NCI-H2171 treated with DMSO at 0.1 percent for 48 hours (cell line): Measurements from ENCODE around the gene ATXN7L3.

Source experiments
- DNase-seq: peaks from one replicate; lab custom pipeline; 2025; lab: John Stamatoyannopoulos, UW

ATXN7L3 gene

DNA sequence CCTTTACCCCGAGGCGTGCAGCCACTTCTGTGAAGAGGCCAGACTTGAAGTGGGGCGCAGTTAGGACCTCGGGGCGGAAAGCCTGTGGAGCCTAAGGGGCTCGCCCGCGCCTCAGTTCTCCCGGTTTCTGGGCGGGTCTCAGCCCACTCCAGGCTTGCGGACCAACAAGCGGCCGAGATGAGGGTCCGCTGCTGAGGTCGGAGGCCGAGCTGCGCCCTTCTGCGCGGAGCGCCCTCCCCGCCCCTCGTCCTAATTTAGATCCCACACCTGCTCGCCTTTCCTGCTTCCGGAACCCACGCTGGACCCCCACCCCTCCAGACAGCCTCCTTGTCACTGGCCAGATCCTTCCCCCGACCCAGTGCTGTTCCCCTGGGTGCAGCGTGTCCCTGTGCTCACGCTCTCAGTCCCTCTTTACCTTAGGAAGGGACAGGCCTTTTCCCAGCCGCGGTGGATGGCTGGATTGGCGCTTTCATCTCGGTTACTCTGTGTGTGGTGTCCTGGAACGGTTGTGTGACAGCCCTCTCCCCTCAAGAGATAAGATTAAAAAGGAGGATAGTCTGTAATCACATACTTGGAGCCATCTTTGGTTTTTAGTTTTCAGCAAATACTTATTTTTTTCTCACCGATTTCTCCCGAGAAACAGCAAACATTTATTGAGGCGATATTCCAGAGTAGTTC, 933 bp upstream of the ATXN7L3 start:
- peak; percentile 54 for DNase-seq

GRCh38 chr17:44198721-44199552, 747 bp downstream of the ATXN7L3 start:
- peak; percentile 44 for DNase-seq

GRCh38 chr17:44197980-44198720, 1.5 kb downstream of the ATXN7L3 start:
- no peak for DNase-seq

GRCh38 chr17:44197107-44197506, 2.6 kb downstream of the ATXN7L3 start:
- DNase-seq, result no peak

DNA sequence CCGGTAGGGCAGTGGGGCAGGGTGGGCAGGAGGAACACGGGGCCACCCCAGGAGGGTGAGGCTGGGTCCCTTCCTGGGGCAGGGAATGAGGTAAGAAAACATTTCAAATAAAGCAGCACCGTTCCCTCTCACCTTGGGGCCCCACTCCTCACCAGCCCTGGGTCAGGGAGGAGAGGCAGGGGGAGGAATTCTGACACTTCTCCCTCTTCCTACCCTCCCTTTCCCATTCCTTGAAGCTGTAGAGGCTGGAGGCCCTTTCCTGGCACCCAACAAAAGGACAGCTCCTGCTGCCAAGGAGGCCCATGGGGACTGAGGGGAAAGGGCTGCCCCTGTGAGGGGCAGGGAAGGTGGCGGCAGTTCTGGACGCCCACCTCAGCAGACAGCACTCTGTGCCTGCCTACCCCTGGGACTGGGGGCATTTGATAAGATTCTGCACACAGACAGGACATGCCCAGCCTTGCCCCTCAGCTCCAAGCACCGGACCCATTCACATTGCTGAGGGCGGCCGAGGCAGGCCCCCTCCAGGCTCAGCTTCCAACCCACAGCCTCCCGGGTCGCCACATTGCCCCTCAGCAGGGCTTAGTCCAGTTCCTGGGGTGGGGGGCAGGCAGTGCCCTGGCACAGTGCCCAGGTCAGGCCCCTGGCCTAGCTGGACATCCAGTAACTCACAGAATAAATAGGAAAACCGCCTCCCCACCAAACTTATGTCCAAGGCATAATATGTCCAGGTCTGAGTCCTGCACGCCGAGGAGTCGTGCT, 6.2 kb downstream of the ATXN7L3 start:
- no peak for DNase-seq

- no peak for DNase-seq
Observed at GRCh38 chr17:44192750-44193149, 6.9 kb downstream of the ATXN7L3 start.

- no peak for DNase-seq
Observed at GRCh38 chr17:44191941-44192496, 7.7 kb downstream of the ATXN7L3 start.

DNA sequence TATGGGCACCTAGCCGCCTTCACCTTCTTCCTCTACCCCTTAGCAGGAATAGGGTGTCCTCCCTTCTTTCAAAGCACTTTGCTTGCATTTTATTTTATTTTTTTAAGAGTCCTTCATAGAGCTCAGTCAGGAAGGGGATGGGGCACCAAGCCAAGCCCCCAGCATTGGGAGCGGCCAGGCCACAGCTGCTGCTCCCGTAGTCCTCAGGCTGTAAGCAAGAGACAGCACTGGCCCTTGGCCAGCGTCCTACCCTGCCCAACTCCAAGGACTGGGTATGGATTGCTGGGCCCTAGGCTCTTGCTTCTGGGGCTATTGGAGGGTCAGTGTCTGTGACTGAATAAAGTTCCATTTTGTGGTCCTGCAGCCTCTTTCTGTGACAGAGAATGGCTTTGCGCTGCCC, 8.3 kb downstream of the ATXN7L3 start:
- DNase-seq, result no peak

- no peak for DNase-seq
Observed at GRCh38 chr17:44190481-44190880, 9.2 kb downstream of the ATXN7L3 start.

- no peak for DNase-seq
Observed at GRCh38 chr17:44188576-44189403, 10.9 kb downstream of the ATXN7L3 start.

DNA sequence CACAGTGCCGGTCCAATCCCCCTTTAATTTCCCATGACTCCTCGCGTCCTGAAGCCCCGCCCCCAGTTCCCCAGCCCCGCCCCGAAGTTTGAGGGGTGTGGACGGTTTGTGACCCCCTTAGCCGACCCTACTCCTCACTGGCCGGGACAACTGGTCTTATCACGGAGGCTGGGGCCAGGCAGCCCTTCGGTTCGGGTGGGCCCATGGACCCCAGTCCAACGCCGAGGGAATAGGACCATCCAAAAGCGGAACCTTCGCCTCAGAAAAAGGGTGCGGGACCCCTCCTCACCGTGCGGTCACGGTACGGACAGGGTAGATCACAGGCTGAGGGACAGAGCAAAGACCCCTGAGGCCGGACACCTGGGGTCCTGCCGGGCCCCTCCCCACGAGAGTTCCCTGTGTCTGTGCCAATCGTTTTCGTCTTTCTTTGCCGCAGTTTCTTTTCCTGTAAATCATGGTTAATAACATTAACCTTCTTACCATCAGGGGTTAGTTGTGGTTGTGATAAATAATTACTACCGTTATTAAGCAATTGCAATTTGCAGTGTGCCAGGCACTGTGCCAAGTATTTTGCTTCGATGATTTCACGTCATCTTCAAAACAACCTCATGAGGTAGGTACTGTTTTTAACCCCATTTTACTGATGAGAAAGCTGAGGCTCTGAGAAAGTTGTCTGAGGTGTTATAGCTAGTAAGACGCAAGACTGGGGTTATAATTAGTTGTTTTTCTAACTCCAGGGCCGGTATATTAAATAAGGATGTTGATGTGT, 12.4 kb downstream of the ATXN7L3 start:
- no peak for DNase-seq

DNA sequence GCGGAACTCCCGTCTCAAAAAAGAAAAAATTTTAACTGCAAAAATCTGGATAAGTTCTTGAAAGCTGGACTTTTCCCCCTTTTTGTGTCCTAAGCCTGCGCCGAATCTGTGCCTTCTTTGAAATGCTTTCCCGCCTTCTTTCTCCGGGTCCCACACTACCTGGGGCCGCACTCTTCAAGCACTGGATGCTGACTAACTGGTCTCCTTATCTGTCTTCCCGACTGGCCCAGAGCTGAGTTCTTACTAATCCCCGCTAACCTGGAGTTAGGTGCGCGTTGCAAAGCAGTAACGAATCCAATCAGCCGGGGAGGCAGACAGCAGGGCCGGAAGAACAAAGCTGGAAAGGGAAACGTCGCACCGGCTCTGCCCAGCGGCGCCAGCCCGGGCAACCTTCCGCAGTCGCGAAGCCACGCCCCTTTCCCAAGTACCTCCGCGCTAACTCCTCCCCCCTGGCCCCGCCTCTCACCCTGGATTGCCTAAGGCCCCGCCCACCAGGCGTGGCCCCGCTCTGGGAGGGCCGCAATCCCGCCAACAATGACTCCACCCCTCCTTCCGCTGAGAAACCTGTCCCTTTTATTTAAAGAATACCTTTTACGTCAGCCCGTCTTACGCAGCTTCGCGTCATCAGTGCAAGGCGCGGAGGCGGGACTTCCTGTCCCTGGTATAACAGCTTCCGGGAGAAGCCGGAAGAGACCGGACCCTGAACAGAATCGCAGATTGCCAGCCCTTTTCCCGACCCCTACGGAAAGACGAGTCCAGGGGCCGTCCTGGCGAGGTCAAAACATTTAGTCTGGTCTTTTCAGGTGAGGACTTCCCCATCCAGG, 13.2 kb downstream of the ATXN7L3 start, which contains the start of gene TMUB2:
TSS of gene TMUB2 (plus strand) at position 666 of the 824 bp plus-strand sequence. CDS start 737 bp downstream, outside the sequence.
- DNase-seq, result peak; percentile 100

DNA sequence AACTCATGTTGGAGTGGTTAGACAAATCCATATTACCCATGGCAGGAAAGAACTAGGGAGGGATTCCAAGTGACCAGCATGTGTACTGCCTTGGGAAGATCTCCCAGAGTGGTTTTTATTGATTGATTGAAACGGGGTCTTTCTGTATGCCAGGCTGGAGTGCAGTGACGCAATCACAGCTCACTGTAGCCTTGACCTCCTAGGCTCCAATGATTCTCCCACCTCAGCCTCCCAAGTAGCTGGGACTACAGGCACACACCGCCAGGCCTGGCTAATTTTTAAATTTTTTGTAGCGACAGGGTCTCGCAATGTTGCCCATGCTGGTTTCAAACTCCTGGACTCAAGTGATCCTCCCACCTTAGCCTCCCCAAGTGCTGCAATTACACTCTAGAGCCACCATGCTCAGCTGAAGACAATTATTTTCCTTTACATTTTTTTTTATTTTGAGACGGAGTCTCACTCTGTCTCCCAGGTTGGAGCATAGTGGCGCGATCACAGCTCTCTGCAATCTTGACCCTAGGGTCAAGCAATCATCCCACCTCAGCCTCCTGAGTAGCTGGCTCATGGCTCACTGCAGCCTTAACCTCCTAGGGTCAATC, 15.4 kb downstream of the ATXN7L3 start:
- DNase-seq, result no peak

DNA sequence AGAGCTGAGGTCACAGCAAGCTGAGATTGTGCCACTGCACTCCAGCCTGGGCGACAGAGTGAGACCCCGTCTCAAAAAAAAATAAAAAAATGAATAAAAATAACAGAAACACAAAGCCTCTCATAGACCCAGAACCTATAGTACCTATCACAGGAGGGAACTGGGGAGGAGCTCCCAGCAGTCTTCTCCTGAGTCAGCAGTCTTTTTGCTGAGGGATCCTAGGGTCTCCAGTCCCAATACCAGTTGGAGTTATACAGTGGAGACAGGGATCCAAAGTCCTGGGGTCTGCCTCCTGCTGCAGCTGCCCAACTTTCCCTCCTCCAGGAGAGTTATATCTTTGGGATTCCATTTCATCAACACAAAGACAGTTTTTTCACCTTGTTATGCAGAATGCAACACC, 16.7 kb downstream of the ATXN7L3 start:
- no peak for DNase-seq

DNA sequence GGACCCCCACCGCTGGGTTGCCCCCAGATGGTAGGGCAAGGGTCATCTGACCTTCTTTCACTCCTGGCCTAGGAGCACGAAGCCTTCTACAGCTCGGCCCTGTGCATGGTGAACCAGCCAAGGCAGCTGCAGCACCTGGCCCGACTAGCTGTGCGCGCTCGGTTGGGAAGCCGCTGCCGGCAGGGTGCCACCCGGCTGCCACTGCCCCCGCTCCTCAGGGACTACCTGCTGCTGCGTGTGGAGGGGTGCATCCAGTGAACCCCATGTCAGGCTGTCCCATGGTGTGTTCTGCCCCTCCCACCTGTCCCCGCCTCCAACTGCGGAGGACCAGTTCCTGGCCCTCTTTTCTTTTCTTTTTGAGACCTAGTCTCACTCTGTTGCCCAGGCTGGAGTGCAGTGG, 21.6 kb downstream of the ATXN7L3 start:
- DNase-seq, result no peak

GRCh38 chr17:44177640-44178039, 22.0 kb downstream of the ATXN7L3 start:
- DNase-seq, result no peak

GRCh38 chr17:44176671-44177501, 22.8 kb downstream of the ATXN7L3 start:
- no peak for DNase-seq

- DNase-seq, result no peak
Observed at GRCh38 chr17:44176257-44176656, 23.4 kb downstream of the ATXN7L3 start.
